HFFc6 (cell line): ENCODE results near the gene CTLA4. TPM values are rescaled to one million over a fixed set of nuclear protein-coding genes. Genes with fewer than 3 reads are reported as not detected.

Experiments used
- DNase-seq: peaks from one replicate; pipeline ENCODE4 v3.0.0-alpha.2; 2018
- H3K27ac Mint-ChIP-seq: 2 replicates; pipeline ENCODE4 v1.8.0; 2020; ENCODE audit warnings: mild to moderate bottlenecking, mixed read lengths
- H3K27me3 Mint-ChIP-seq: 2 replicates; pipeline ENCODE4 v1.8.0; 2021; ENCODE audit warnings: mild to moderate bottlenecking, moderate library complexity, mixed read lengths; ENCODE audit not compliant: insufficient read depth
- H3K36me3 Mint-ChIP-seq: 2 replicates; pipeline ENCODE4 v1.8.0; 2021; ENCODE audit warnings: low read depth, mixed read lengths
- H3K4me1 Mint-ChIP-seq: 2 replicates; pipeline ENCODE4 v1.8.0; 2020; ENCODE audit warnings: low read depth, mixed read lengths
- H3K4me3 Mint-ChIP-seq: 2 replicates; pipeline ENCODE4 v1.8.0; 2020; ENCODE audit warnings: mild to moderate bottlenecking, moderate library complexity, mixed read lengths
- H3K9me3 Mint-ChIP-seq: 2 replicates; pipeline ENCODE4 v1.8.0; 2020; ENCODE audit warnings: mild to moderate bottlenecking, mixed read lengths
- total RNA-seq, 6 experiments: library from RNA; stranded (reverse); fragmentation: NEBNext Ultra II Directional; extraction: Animal tissue kit (Norgen Biotek cat#: 25700); gene quantifications; 2 replicates in 1 of 6; 3 replicates in 5 of 6; pipeline ENCODE4 v1.2.3, GENCODE V29; 2021
- TF ChIP-seq, protein P1 (sequence below): fragments of 200-600 bp; sonication (generic); IDR thresholded peaks from 2 replicates; pipeline ENCODE4 v1.5.0; 2021; ENCODE audit warnings: antibody characterized with exemption, mild to moderate bottlenecking

CTLA4 gene
- total RNA-seq, 6 experiments from 2014 or later, result not detected

DNA sequence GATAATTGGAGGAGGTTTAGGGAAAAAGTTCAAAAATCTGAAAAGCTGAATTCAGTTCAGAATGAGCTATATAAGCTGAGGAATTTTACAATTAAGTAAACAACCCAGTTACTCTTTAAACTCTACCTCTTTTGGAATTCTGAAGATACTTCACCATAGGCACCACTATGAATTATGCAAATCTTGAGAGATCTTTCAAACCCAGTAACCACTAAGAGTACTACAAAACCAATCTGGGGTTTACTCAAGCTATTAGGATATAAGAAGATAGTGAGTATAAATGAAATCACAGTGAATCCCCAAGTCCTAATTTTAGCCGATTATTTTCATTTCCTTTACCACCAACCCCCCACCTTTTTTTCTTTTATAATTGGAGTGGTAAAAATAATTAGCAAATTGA is 6.0 kb upstream of the CTLA4 start:
- TF ChIP-seq, protein P1, sequence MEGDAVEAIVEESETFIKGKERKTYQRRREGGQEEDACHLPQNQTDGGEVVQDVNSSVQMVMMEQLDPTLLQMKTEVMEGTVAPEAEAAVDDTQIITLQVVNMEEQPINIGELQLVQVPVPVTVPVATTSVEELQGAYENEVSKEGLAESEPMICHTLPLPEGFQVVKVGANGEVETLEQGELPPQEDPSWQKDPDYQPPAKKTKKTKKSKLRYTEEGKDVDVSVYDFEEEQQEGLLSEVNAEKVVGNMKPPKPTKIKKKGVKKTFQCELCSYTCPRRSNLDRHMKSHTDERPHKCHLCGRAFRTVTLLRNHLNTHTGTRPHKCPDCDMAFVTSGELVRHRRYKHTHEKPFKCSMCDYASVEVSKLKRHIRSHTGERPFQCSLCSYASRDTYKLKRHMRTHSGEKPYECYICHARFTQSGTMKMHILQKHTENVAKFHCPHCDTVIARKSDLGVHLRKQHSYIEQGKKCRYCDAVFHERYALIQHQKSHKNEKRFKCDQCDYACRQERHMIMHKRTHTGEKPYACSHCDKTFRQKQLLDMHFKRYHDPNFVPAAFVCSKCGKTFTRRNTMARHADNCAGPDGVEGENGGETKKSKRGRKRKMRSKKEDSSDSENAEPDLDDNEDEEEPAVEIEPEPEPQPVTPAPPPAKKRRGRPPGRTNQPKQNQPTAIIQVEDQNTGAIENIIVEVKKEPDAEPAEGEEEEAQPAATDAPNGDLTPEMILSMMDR, result no peak
- Mint-ChIP-seq H3K4me1 (no peaks in the 10 kb centered on the region), H3K36me3 (no peaks in the 10 kb centered on the region), H3K27ac (no peak overlapping the region), H3K4me3 (no peak overlapping the region), H3K27me3 (peaks cover 14% of the 10 kb centered on the region), H3K9me3 (no peaks in the 10 kb centered on the region)
- no peak for DNase-seq

DNA sequence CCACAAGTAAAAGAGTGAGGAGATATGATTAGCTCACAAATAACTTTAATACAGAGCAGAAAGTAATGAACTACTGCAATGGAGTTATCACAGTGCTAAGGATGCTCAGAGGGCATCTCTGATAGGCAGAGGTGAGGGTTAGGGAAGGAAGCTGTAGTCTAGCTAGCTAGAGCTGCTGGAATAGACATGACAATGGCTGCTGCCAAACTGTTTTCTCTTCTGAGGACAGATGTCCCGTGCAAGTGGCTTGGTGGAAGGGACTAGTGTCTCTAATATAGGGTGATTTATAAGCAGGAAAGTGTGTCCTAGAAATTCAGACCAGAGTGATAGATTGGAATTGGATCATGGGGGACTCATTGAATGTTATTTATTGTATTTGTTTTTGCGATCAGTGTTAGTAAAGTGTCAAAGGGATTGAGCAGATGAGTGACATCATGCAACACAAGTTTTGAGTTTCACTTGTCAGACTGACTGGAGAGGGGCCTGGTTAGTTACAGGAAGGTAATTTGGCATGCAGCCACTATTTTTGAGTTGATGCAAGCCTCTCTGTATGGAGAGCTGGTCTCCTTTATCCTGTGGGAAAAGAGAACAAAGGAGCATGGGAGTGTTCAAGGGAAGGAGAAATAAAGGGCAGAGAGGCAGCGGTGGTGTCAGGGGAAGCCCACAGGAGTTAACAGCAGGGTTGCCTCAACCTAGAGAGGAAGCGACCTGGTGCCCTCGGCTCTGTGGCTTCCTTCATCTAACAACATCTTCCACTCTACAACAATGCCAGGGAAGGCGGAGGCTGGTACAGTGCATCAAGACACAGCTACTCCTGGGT is 1.9 kb downstream of the CTLA4 start:
- Mint-ChIP-seq H3K27ac (no peak overlapping the region), H3K9me3 (no peaks in the 10 kb centered on the region), H3K4me3 (no peak overlapping the region), H3K4me1 (no peaks in the 10 kb centered on the region), H3K27me3 (peaks cover 28% of the 10 kb centered on the region), H3K36me3 (no peaks in the 10 kb centered on the region)
- TF ChIP-seq, protein P1, result no peak
- no peak for DNase-seq

DNA sequence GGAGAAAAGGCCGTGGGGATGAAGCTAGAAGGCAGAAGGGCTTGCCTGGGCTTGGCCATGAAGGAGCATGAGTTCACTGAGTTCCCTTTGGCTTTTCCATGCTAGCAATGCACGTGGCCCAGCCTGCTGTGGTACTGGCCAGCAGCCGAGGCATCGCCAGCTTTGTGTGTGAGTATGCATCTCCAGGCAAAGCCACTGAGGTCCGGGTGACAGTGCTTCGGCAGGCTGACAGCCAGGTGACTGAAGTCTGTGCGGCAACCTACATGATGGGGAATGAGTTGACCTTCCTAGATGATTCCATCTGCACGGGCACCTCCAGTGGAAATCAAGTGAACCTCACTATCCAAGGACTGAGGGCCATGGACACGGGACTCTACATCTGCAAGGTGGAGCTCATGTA is 2.9 kb downstream of the CTLA4 start:
- TF ChIP-seq, protein P1, result no peak
- no peak for DNase-seq
- no peaks in the 10 kb centered on the region for H3K9me3 Mint-ChIP-seq
- H3K27ac Mint-ChIP-seq, result no peak overlapping the region
- no peaks in the 10 kb centered on the region for H3K36me3 Mint-ChIP-seq
- no peak overlapping the region for H3K4me3 Mint-ChIP-seq
- H3K4me1 Mint-ChIP-seq, result no peaks in the 10 kb centered on the region
- peaks cover 28% of the 10 kb centered on the region for H3K27me3 Mint-ChIP-seq

DNA sequence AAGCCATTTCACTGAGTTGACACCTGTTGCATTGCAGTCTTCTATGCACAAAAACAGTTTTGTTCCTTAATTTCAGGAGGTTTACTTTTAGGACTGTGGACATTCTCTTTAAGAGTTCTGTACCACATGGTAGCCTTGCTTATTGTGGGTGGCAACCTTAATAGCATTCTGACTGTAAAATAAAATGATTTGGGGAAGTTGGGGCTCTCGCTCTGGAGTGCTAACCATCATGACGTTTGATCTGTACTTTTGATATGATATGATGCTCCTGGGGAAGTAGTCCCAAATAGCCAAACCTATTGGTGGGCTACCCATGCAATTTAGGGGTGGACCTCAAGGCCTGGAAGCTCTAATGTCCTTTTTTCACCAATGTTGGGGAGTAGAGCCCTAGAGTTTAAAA is 3.4 kb downstream of the CTLA4 start:
- TF ChIP-seq, protein P1, result no peak
- H3K4me1 Mint-ChIP-seq, result no peaks in the 10 kb centered on the region
- H3K27me3 Mint-ChIP-seq, result peaks cover 28% of the 10 kb centered on the region
- no peak overlapping the region for H3K4me3 Mint-ChIP-seq
- DNase-seq, result no peak
- H3K36me3 Mint-ChIP-seq, result no peaks in the 10 kb centered on the region
- H3K27ac Mint-ChIP-seq, result no peak overlapping the region
- no peaks in the 10 kb centered on the region for H3K9me3 Mint-ChIP-seq

DNA sequence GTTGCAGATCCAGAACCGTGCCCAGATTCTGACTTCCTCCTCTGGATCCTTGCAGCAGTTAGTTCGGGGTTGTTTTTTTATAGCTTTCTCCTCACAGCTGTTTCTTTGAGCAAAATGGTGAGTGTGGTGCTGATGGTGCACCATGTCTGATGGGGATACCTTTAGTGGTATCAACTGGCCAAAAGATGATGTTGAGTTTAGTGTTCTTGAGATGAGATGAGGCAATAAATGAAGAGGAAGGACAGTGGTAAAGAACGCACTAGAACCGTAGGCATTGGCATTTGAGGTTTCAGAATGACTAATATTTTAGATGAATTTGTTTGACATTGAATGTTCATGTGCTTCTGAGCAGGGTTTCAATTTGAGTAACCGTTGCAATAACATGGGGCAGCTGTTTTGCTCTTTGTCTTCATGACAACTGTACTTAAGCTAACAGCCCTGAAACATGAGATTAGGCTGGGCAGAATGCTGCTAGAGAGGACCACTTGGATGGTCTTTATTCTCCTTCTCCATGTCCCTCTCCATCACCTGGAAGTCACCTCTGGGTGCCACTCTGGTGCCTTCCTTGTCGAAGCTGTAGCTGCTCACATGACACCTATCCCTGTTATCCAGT is 3.9 kb downstream of the CTLA4 start:
- TF ChIP-seq, protein P1, result no peak
- H3K27me3 Mint-ChIP-seq, result peaks cover 27% of the 10 kb centered on the region
- H3K4me1 Mint-ChIP-seq, result no peaks in the 10 kb centered on the region
- DNase-seq, result no peak
- H3K9me3 Mint-ChIP-seq, result no peaks in the 10 kb centered on the region
- H3K4me3 Mint-ChIP-seq, result no peak overlapping the region
- no peaks in the 10 kb centered on the region for H3K36me3 Mint-ChIP-seq
- H3K27ac Mint-ChIP-seq, result no peak overlapping the region
